Neuronal stem cell (in vitro differentiated cells): ENCODE data around the gene SH3BP2.
A peak's percentile ranks its signal among the peaks of the same experiment; 100 is the strongest.

Experiments used
- DNase-seq: peaks from one replicate; pipeline ENCODE4 v3.0.0-alpha.2; 2013; ENCODE audit warnings: low spot score
- H2AFZ ChIP-seq: one replicate; pipeline ENCODE4 v1.6.1; 2013; ENCODE audit warnings: mild to moderate bottlenecking, low read length, inconsistent platforms
- H2AK5ac ChIP-seq: 2 replicates; pipeline ENCODE4 v1.6.1; 2013; ENCODE audit warnings: low read depth, mild to moderate bottlenecking, inconsistent platforms, low read length, moderate library complexity, mixed read lengths
- H2BK120ac ChIP-seq: 2 replicates; pipeline ENCODE4 v1.6.1; 2013; ENCODE audit warnings: low read depth, mild to moderate bottlenecking, inconsistent platforms, low read length, moderate library complexity, mixed read lengths
- H2BK12ac ChIP-seq: one replicate; pipeline ENCODE4 v1.6.1; 2013; ENCODE audit warnings: low read length, inconsistent platforms
- H2BK15ac ChIP-seq: 2 replicates; pipeline ENCODE4 v1.6.1; 2013; ENCODE audit warnings: mild to moderate bottlenecking, low read length, inconsistent platforms, mixed read lengths
- H2BK5ac ChIP-seq: one replicate; pipeline ENCODE4 v1.6.1; 2013; ENCODE audit warnings: inconsistent platforms, mild to moderate bottlenecking, low read length, moderate library complexity
- H3K14ac ChIP-seq: one replicate; pipeline ENCODE4 v1.6.1; 2013; ENCODE audit warnings: low read length, inconsistent platforms
- H3K18ac ChIP-seq: 2 replicates; pipeline ENCODE4 v1.6.1; 2013; ENCODE audit warnings: low read length, inconsistent platforms
- H3K23ac ChIP-seq: 2 replicates; pipeline ENCODE4 v1.6.1; 2013; ENCODE audit warnings: low read depth, mild to moderate bottlenecking, mixed read lengths, low read length, inconsistent platforms; ENCODE audit not compliant: poor library complexity
- H3K27ac ChIP-seq: replicated peaks from 3 replicates; pipeline ENCODE4 v1.5.1; 2013; ENCODE audit warnings: low read length, inconsistent platforms
- H3K27me3 ChIP-seq, 3 experiments: 2 replicates each; pipeline ENCODE4 v1.6.1; 2013; ENCODE audit warnings: low read length in 3 of 3, mild to moderate bottlenecking in 2 of 3, inconsistent platforms in 1 of 3, low read depth in 1 of 3, mixed read lengths in 1 of 3, moderate library complexity in 1 of 3; ENCODE audit not compliant: control insufficient read depth in 3 of 3, insufficient read depth in 3 of 3
- H3K36me3 ChIP-seq, 2 donors: replicated peaks in 1 of 2; 2 replicates each; pipeline ENCODE4 v1.6.1; 2013; ENCODE audit warnings: low read length in 2 of 2; ENCODE audit not compliant: control insufficient read depth in 2 of 2, insufficient read depth in 2 of 2
- H3K4ac ChIP-seq: 2 replicates; pipeline ENCODE4 v1.6.1; 2013; ENCODE audit warnings: inconsistent platforms, mild to moderate bottlenecking, low read length, moderate library complexity
- H3K4me1 ChIP-seq, 2 donors: 1 replicate in 1 of 2; 2 replicates in 1 of 2; pipeline ENCODE4 v1.6.1; 2013; ENCODE audit warnings: low read length in 2 of 2, low read depth in 1 of 2; ENCODE audit not compliant: control insufficient read depth in 2 of 2, insufficient read depth in 1 of 2
- H3K4me2 ChIP-seq: one replicate; pipeline ENCODE4 v1.6.1; 2013; ENCODE audit warnings: mild to moderate bottlenecking, low read length, inconsistent platforms; ENCODE audit not compliant: insufficient read depth, poor library complexity, severe bottlenecking
- H3K4me3 ChIP-seq, 2 donors: 2 replicates each; pipeline ENCODE4 v1.5.1; 2013; ENCODE audit warnings: low read length in 2 of 2, mild to moderate bottlenecking in 2 of 2, inconsistent platforms in 1 of 2, moderate library complexity in 1 of 2
- H3K79me1 ChIP-seq: one replicate; pipeline ENCODE4 v1.6.1; 2013; ENCODE audit warnings: low read depth, mild to moderate bottlenecking, inconsistent platforms, low read length, moderate library complexity
- H3K9ac ChIP-seq: one replicate; pipeline ENCODE4 v1.6.1; 2013; ENCODE audit warnings: mild to moderate bottlenecking, low read depth, low read length, inconsistent platforms; ENCODE audit not compliant: poor library complexity
- H3K9me3 ChIP-seq, 2 donors: replicated peaks in 1 of 2; 2 replicates each; pipeline versions ENCODE3 to v1.6.1; 2013; ENCODE audit warnings: low read length in 2 of 2, mild to moderate bottlenecking in 2 of 2, inconsistent platforms in 1 of 2, low read depth in 1 of 2, mixed read lengths in 1 of 2, moderate library complexity in 1 of 2; ENCODE audit not compliant: control insufficient read depth in 2 of 2, insufficient read depth in 1 of 2
- H4K8ac ChIP-seq: one replicate; pipeline ENCODE4 v1.6.1; 2013; ENCODE audit warnings: low read depth, mild to moderate bottlenecking, inconsistent platforms, low read length, moderate library complexity
- H4K91ac ChIP-seq: one replicate; pipeline ENCODE4 v1.6.1; 2013; ENCODE audit warnings: low read length, low read depth, mild to moderate bottlenecking, inconsistent platforms; ENCODE audit not compliant: poor library complexity
- WGBS, 2 donors: extraction: QIAGEN DNeasy Blood & Tissue Kit; methylation state at CpG; one replicate each; pipeline ENCODE4 v1.1.7; 2013; ENCODE audit warnings: missing lambda C conversion rate in 2 of 2, mixed read lengths in 1 of 2; ENCODE audit not compliant: insufficient read length in 2 of 2, insufficient replicate concordance in 1 of 2; ENCODE audit errors: extremely low coverage in 2 of 2; 5-methylcytosine and 5-hydroxymethylcytosine counted together

The SH3BP2 gene

GRCh38 chr4:2783790-2784189, 9.1 kb upstream of the SH3BP2 start:
- Histone ChIP-seq H3K18ac (no peak overlapping the region), H2BK12ac (no peak overlapping the region), H3K4ac (no peak overlapping the region), H2BK15ac (no peak overlapping the region), H3K4me2 (no peak overlapping the region), H3K27ac (no peak overlapping the region), H3K36me3 (no peaks in the 10 kb centered on the region), H2BK5ac (no peak overlapping the region), H3K4me3 (no peak overlapping the region), H3K4me1 (no peaks in the 10 kb centered on the region), H3K9me3 (peaks cover 0 to 12% of the 10 kb centered on the region in 2 donors), H4K91ac (no peak overlapping the region), H3K23ac (no peak overlapping the region), H2BK120ac (no peak overlapping the region), H3K27me3 (peaks cover 0 to 8% (median 0%) of the 10 kb centered on the region in 3 experiments), H3K79me1 (no peaks in the 10 kb centered on the region), H3K14ac (no peak overlapping the region), H3K9ac (no peak overlapping the region), H2AK5ac (no peak overlapping the region), H4K8ac (no peak overlapping the region), H2AFZ (no peak overlapping the region)
- WGBS, 2 donors, result no CpG with 5 or more reads among the region's 4 CpGs
- no peak for DNase-seq

DNA sequence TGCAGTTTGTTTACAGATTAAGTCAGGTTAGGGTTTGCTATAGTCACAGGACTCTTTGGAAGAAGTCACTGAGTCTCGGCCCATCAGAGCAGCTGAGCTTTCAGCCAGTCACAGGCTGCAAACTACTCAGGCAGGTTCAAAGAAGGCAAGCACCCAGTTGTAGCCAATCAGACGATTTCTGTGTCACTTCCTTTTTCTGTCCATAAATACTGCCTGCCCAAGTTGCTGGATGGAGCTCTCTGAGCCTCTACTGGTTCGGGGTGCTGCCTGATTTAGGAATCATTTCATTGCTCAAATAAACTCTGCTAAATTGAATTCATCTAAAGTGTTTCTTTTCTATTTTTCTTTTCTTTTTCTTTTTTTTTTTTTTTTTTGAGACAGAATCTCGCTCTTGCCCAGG, 7.3 kb upstream of the SH3BP2 start:
- Histone ChIP-seq H2AFZ (peak overlapping the region; percentile 39), H3K9ac (no peak overlapping the region), H3K23ac (no peak overlapping the region), H3K79me1 (no peaks in the 10 kb centered on the region), H3K4me2 (no peak overlapping the region), H2BK120ac (no peak overlapping the region), H3K9me3 (peaks cover 0 to 12% of the 10 kb centered on the region in 2 donors), H2AK5ac (no peak overlapping the region), H3K18ac (no peak overlapping the region), H3K27ac (no peak overlapping the region), H4K8ac (no peak overlapping the region), H3K4me1 (no peaks in the 10 kb centered on the region), H3K4ac (no peak overlapping the region), H2BK12ac (no peak overlapping the region), H3K14ac (no peak overlapping the region), H3K36me3 (no peaks in the 10 kb centered on the region), H4K91ac (no peak overlapping the region), H3K27me3 (peaks cover 0 to 17% (median 0%) of the 10 kb centered on the region in 3 experiments), H2BK15ac (no peak overlapping the region), H2BK5ac (no peak overlapping the region), H3K4me3 (no peak overlapping the region)
- no peak for DNase-seq
- no CpG with 5 or more reads among the region's 4 CpGs for WGBS, 2 donors

- peak overlapping the region; percentile 84 for H2AK5ac ChIP-seq
- no CpG with 5 or more reads among the region's 7 CpGs for WGBS, 2 donors
- H2BK15ac ChIP-seq, result peak overlapping the region; percentile 1
- H4K8ac ChIP-seq, result no peak overlapping the region
- peaks cover 0 to 3% of the 10 kb centered on the region in 2 donors for H3K4me1 ChIP-seq
- no peak overlapping the region for H3K4me2 ChIP-seq
- no peak overlapping the region for H3K9ac ChIP-seq
- no peak overlapping the region for H4K91ac ChIP-seq
- H3K27me3 ChIP-seq, result peaks cover 0 to 23% (median 0%) of the 10 kb centered on the region in 3 experiments
- no peak overlapping the region for H3K4me3 ChIP-seq
- H3K27ac ChIP-seq, result no peak overlapping the region
- H3K18ac ChIP-seq, result peak overlapping the region; percentile 17
- H3K79me1 ChIP-seq, result no peaks in the 10 kb centered on the region
- peak overlapping the region; percentile 23 for H3K4ac ChIP-seq
- no peak for DNase-seq
- H3K36me3 ChIP-seq, result no peaks in the 10 kb centered on the region
- H2BK12ac ChIP-seq, result no peak overlapping the region
- H2AFZ ChIP-seq, result no peak overlapping the region
- H2BK120ac ChIP-seq, result no peak overlapping the region
- no peak overlapping the region for H2BK5ac ChIP-seq
- H3K23ac ChIP-seq, result peak overlapping the region; percentile 3
- H3K14ac ChIP-seq, result no peak overlapping the region
- H3K9me3 ChIP-seq, result peaks cover 0 to 12% of the 10 kb centered on the region in 2 donors
Measured at GRCh38 chr4:2786152-2786671, 6.7 kb upstream of the SH3BP2 start.

GRCh38 chr4:2786794-2787229, 6.1 kb upstream of the SH3BP2 start:
- Histone ChIP-seq H3K4me2 (no peak overlapping the region), H3K9ac (no peak overlapping the region), H3K9me3 (peaks cover 0 to 6% of the 10 kb centered on the region in 2 donors), H2BK120ac (no peak overlapping the region), H2BK5ac (no peak overlapping the region), H3K4ac (no peak overlapping the region), H3K27me3 (peaks cover 0 to 29% (median 0%) of the 10 kb centered on the region in 3 experiments), H3K27ac (no peak overlapping the region), H3K18ac (peak overlapping the region; percentile 31), H4K91ac (no peak overlapping the region), H3K79me1 (no peaks in the 10 kb centered on the region), H3K4me1 (peaks cover 0 to 3% of the 10 kb centered on the region in 2 donors), H3K4me3 (no peak overlapping the region), H3K23ac (no peak overlapping the region), H3K14ac (peak overlapping the region; percentile 25), H3K36me3 (no peaks in the 10 kb centered on the region), H2AFZ (no peak overlapping the region), H4K8ac (no peak overlapping the region), H2AK5ac (peak overlapping the region; percentile 43), H2BK12ac (peak overlapping the region; percentile 41), H2BK15ac (peak overlapping the region; percentile 1)
- DNase-seq, result no peak
- WGBS, 2 donors, result no CpG with 5 or more reads among the region's 9 CpGs
